IgD-negative memory B cell (primary cell): ENCODE data around the gene SBK2. TPM values are rescaled to one million over a fixed set of nuclear protein-coding genes. Genes with fewer than 3 reads are reported as not detected.
"Not testable (repeated sequence)": the region's sequence is repeated elsewhere in the genome, so short reads cannot be mapped to it uniquely, and the experiment has no call there.

Experiments used
- H3K27ac Mint-ChIP-seq, 3 donors: one replicate each; pipeline ENCODE4 v1.8.0; 2020 to 2022; ENCODE audit warnings: mild to moderate bottlenecking in 3 of 3, mixed read lengths in 3 of 3, moderate library complexity in 1 of 3
- H3K27me3 Mint-ChIP-seq: one replicate; pipeline ENCODE4 v1.8.0; 2021; ENCODE audit warnings: mixed read lengths
- H3K36me3 Mint-ChIP-seq: one replicate; pipeline ENCODE4 v1.8.0; 2020; ENCODE audit warnings: mild to moderate bottlenecking, mixed read lengths
- H3K4me1 Mint-ChIP-seq, 3 donors: one replicate each; pipeline ENCODE4 v1.8.0; 2020 to 2022; ENCODE audit warnings: mixed read lengths in 3 of 3, mild to moderate bottlenecking in 1 of 3
- H3K4me3 Mint-ChIP-seq, 4 donors: one replicate each; pipeline ENCODE4 v1.8.0; 2020 to 2022; ENCODE audit warnings: mild to moderate bottlenecking in 4 of 4, mixed read lengths in 4 of 4, moderate library complexity in 3 of 4
- H3K9me3 Mint-ChIP-seq, 3 donors: one replicate each; pipeline ENCODE4 v1.8.0; 2020 to 2021; ENCODE audit warnings: mixed read lengths in 3 of 3, mild to moderate bottlenecking in 1 of 3
- polyA plus RNA-seq: library from polyadenylated mRNA; unstranded; fragments of 300-500 nt; fragmentation: Illumina TruSeq; gene quantifications from one replicate; pipeline ENCODE4 v1.2.3, GENCODE V29; 2021

SBK2 gene
- polyA plus RNA-seq, 1 donor from 2014 or later: not detected

GRCh38 chr19:55573929-55574328 is 37.0 kb upstream of the SBK2 start:
- not testable (repeated sequence) for H3K9me3 Mint-ChIP-seq, H3K27ac Mint-ChIP-seq, H3K4me1 Mint-ChIP-seq

GRCh38 chr19:55569477-55569876 is 32.5 kb upstream of the SBK2 start:
- not testable (repeated sequence) for H3K4me1 Mint-ChIP-seq, H3K36me3 Mint-ChIP-seq, H3K27me3 Mint-ChIP-seq, H3K27ac Mint-ChIP-seq, H3K4me3 Mint-ChIP-seq, H3K9me3 Mint-ChIP-seq

More at GRCh38 chr19:55573929-55574328, 37.0 kb upstream of the SBK2 start:
- not testable (repeated sequence) for H3K36me3 Mint-ChIP-seq, H3K27me3 Mint-ChIP-seq, H3K4me3 Mint-ChIP-seq

GRCh38 chr19:55567708-55568328 is 30.9 kb upstream of the SBK2 start:
- H3K27ac Mint-ChIP-seq: no peak overlapping the region
- peaks cover 0 to 2% (median 0%) of the 10 kb centered on the region in 3 donors for H3K4me1 Mint-ChIP-seq
- H3K9me3 Mint-ChIP-seq: no peaks in the 10 kb centered on the region
- H3K4me3 Mint-ChIP-seq: no peak overlapping the region
- H3K27me3 Mint-ChIP-seq: peaks cover 5% of the 10 kb centered on the region
- H3K36me3 Mint-ChIP-seq: no peaks in the 10 kb centered on the region

- Mint-ChIP-seq H3K4me1 (no peaks in the 10 kb centered on the region), H3K27ac (no peak overlapping the region), H3K27me3 (peaks cover 5% of the 10 kb centered on the region), H3K4me3 (no peak overlapping the region), H3K9me3 (no peaks in the 10 kb centered on the region), H3K36me3 (no peaks in the 10 kb centered on the region)
Observed at GRCh38 chr19:55566823-55567222, 29.9 kb upstream of the SBK2 start.

GRCh38 chr19:55563261-55563690 is 26.3 kb upstream of the SBK2 start:
- Mint-ChIP-seq H3K27me3 (peaks cover 7% of the 10 kb centered on the region), H3K27ac (no peak overlapping the region), H3K36me3 (peaks cover 3% of the 10 kb centered on the region), H3K4me3 (no peak overlapping the region), H3K9me3 (peaks cover 0 to 6% (median 4%) of the 10 kb centered on the region in 3 donors), H3K4me1 (no peaks in the 10 kb centered on the region)

- H3K9me3 Mint-ChIP-seq: peaks cover 0 to 6% (median 4%) of the 10 kb centered on the region in 3 donors
- peaks cover 2% of the 10 kb centered on the region for H3K27me3 Mint-ChIP-seq
- no peak overlapping the region for H3K4me3 Mint-ChIP-seq
- no peak overlapping the region for H3K27ac Mint-ChIP-seq
- peaks cover 3% of the 10 kb centered on the region for H3K36me3 Mint-ChIP-seq
- H3K4me1 Mint-ChIP-seq: no peaks in the 10 kb centered on the region
Observed at GRCh38 chr19:55559684-55560083, 22.8 kb upstream of the SBK2 start.

GRCh38 chr19:55554741-55555152 is 17.8 kb upstream of the SBK2 start:
- peak overlapping the region in 1 of 3 donors; percentile 77 for H3K27ac Mint-ChIP-seq
- H3K4me1 Mint-ChIP-seq: peaks cover 0 to 1% (median 0%) of the 10 kb centered on the region in 3 donors
- peaks cover 0 to 2% (median 0%) of the 10 kb centered on the region in 3 donors for H3K9me3 Mint-ChIP-seq
- no peak overlapping the region for H3K4me3 Mint-ChIP-seq
- H3K27me3 Mint-ChIP-seq: peaks cover 12% of the 10 kb centered on the region
- H3K36me3 Mint-ChIP-seq: no peaks in the 10 kb centered on the region

GRCh38 chr19:55554302-55554701 is 17.4 kb upstream of the SBK2 start:
- Mint-ChIP-seq H3K4me3 (no peak overlapping the region), H3K27ac (peak overlapping the region in 1 of 3 donors; percentile 77), H3K4me1 (peaks cover 0 to 4% (median 0%) of the 10 kb centered on the region in 3 donors), H3K9me3 (peaks cover 0 to under 1% (median 0%) of the 10 kb centered on the region in 3 donors), H3K27me3 (peaks cover 11% of the 10 kb centered on the region), H3K36me3 (no peaks in the 10 kb centered on the region)

- H3K27me3 Mint-ChIP-seq: peaks cover 11% of the 10 kb centered on the region
- H3K4me3 Mint-ChIP-seq: no peak overlapping the region
- no peak overlapping the region for H3K27ac Mint-ChIP-seq
- H3K36me3 Mint-ChIP-seq: no peaks in the 10 kb centered on the region
- peaks cover 0 to 4% (median 0%) of the 10 kb centered on the region in 3 donors for H3K4me1 Mint-ChIP-seq
- H3K9me3 Mint-ChIP-seq: no peaks in the 10 kb centered on the region
Observed at GRCh38 chr19:55553217-55554182, 16.6 kb upstream of the SBK2 start.

- Mint-ChIP-seq H3K9me3 (no peaks in the 10 kb centered on the region), H3K36me3 (no peaks in the 10 kb centered on the region), H3K27me3 (peaks cover 14% of the 10 kb centered on the region), H3K4me1 (peaks cover 0 to 4% (median 0%) of the 10 kb centered on the region in 3 donors), H3K27ac (no peak overlapping the region), H3K4me3 (no peak overlapping the region)
Observed at GRCh38 chr19:55552620-55553019, 15.7 kb upstream of the SBK2 start.

- no peak overlapping the region for H3K4me3 Mint-ChIP-seq
Observed at GRCh38 chr19:55552206-55552605, 15.3 kb upstream of the SBK2 start.

GRCh38 chr19:55550321-55550650 is 13.4 kb upstream of the SBK2 start:
- no peak overlapping the region for H3K27ac Mint-ChIP-seq
- peaks cover 0 to 4% (median 3%) of the 10 kb centered on the region in 3 donors for H3K4me1 Mint-ChIP-seq
- H3K27me3 Mint-ChIP-seq: peaks cover 24% of the 10 kb centered on the region
- H3K4me3 Mint-ChIP-seq: peak overlapping the region in 1 of 4 donors; percentile 73
- H3K9me3 Mint-ChIP-seq: no peaks in the 10 kb centered on the region
- H3K36me3 Mint-ChIP-seq: no peaks in the 10 kb centered on the region

More at GRCh38 chr19:55552206-55552605, 15.3 kb upstream of the SBK2 start:
- no peaks in the 10 kb centered on the region for H3K36me3 Mint-ChIP-seq
- peaks cover 0 to 4% (median 0%) of the 10 kb centered on the region in 3 donors for H3K4me1 Mint-ChIP-seq
- H3K27ac Mint-ChIP-seq: no peak overlapping the region
- H3K27me3 Mint-ChIP-seq: peaks cover 18% of the 10 kb centered on the region
- no peaks in the 10 kb centered on the region for H3K9me3 Mint-ChIP-seq

- peaks cover 0 to 4% (median 3%) of the 10 kb centered on the region in 3 donors for H3K4me1 Mint-ChIP-seq
- no peaks in the 10 kb centered on the region for H3K36me3 Mint-ChIP-seq
- no peaks in the 10 kb centered on the region for H3K9me3 Mint-ChIP-seq
- peaks cover 25% of the 10 kb centered on the region for H3K27me3 Mint-ChIP-seq
- H3K27ac Mint-ChIP-seq: no peak overlapping the region
- peak overlapping the region in 1 of 4 donors; percentile 73 for H3K4me3 Mint-ChIP-seq
Observed at GRCh38 chr19:55549500-55550320, 12.8 kb upstream of the SBK2 start.

- H3K27ac Mint-ChIP-seq: no peak overlapping the region
Observed at GRCh38 chr19:55546822-55547614, 10.1 kb upstream of the SBK2 start.

More at GRCh38 chr19:55546822-55547614, 10.1 kb upstream of the SBK2 start:
- Mint-ChIP-seq H3K9me3 (peaks cover 0 to 1% (median 0%) of the 10 kb centered on the region in 3 donors), H3K36me3 (no peaks in the 10 kb centered on the region), H3K4me3 (no peak overlapping the region), H3K4me1 (peaks cover 0 to 4% (median 3%) of the 10 kb centered on the region in 3 donors), H3K27me3 (peaks cover 19% of the 10 kb centered on the region)
